NCI-H524 treated with DMSO at 0.1 percent for 48 hours (cell line): Measurements from ENCODE around the gene AKR1A1.

Source experiments
- DNase-seq: peaks from one replicate; lab custom pipeline; 2025; lab: John Stamatoyannopoulos, UW

AKR1A1 gene

DNA sequence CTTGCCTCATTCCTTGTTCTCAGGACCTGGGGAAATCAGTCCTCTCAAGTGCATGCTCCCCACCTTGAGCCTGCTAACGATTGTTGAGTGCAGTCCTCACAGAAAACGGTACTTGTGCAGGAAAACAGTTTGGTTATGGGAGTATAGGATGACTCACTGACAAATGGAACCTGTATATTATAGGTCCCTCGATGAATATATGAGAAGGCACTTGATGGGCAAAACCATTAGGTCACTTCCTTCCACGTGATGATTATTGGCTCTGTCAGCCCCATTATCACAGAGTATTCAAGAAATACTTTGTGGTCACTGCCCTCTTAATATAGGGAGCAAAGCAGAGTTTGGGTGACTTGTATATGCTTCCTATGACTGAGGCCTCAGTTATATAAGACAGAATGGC lies 67.0 kb downstream of the AKR1A1 start:
- DNase-seq = no peak

DNA sequence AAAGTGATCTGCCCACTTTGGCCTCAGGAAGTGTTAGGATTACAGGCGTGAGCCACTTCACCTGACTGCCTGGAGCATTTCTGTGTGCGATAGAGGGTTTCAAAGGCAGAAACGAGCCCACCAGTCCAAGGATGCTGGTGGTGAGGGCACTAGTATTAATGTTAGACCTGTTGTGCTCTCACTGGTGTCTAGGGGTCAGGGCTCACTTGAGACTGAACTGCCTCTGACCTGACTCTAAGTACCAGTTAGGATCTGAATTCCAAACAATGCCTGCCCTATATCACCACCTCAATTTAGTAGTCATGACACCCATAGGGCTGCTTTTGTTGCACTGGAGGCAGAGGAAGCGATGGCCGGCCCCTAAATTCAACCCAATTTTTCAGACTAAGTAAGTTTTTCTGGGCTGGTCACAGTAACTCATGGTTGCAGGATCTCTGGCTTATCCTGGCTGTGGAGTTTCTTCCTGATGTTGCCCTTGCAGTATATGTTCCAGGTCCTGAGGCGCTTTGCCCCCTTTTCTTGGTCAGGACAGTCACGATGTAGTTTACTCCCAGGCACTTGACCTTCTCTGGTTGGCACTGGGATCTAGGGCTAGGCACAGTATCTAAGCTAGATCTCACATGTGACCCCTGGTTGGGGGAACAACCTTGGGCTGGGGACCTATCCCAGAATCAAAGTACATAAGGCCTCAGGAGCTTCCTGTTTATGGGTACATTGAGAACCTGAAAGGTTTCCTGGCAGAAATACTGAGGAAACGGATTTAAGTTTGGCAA lies 68.7 kb downstream of the AKR1A1 start:
- DNase-seq = no peak
